DLD1 (cell line): ENCODE data around the gene PTPRU.

Experiments used
- in situ Hi-C: cut with HindIII; loops from 2 replicates; pipeline ENCODE4 v1.10.0; 2017; ENCODE audit warnings: low sequenced_read_pairs

Gene PTPRU

GRCh38 chr1:29235955-29236711 lies at the start of gene PTPRU:
Gene PTPRU (plus strand): TSS chr1:29236522. CDS start chr1:29236645, 123 bp downstream.
- in situ Hi-C loops = loop anchor here (25.0 kb wide), 1 partner anchor 151 kb away; no protein-coding TSS in a partner anchor

- in situ Hi-C loops = no loop called here
These were observed 49.6 kb upstream of the PTPRU start for GRCh38 chr1:29186707-29187106.

GRCh38 chr1:29190718-29191117 lies 45.6 kb upstream of the PTPRU start:
- in situ Hi-C loops = no loop called here

GRCh38 chr1:29193879-29194455 lies 42.4 kb upstream of the PTPRU start:
- in situ Hi-C loops = no loop called here

- in situ Hi-C loops = no loop called here
These were observed 40.4 kb upstream of the PTPRU start for GRCh38 chr1:29195881-29196291.

- in situ Hi-C loops = no loop called here
These were observed 39.3 kb upstream of the PTPRU start for GRCh38 chr1:29196863-29197589.

GRCh38 chr1:29197590-29197924 lies 38.8 kb upstream of the PTPRU start:
- in situ Hi-C loops = no loop called here

GRCh38 chr1:29197993-29198392 lies 38.3 kb upstream of the PTPRU start:
- in situ Hi-C loops = no loop called here

- in situ Hi-C loops = no loop called here
These were observed 35.3 kb upstream of the PTPRU start for GRCh38 chr1:29200906-29201594.

GRCh38 chr1:29201595-29202051 lies 34.7 kb upstream of the PTPRU start:
- in situ Hi-C loops = no loop called here

GRCh38 chr1:29202053-29202452 lies 34.3 kb upstream of the PTPRU start:
- in situ Hi-C loops = no loop called here

- in situ Hi-C loops = no loop called here
These were observed 33.6 kb upstream of the PTPRU start for GRCh38 chr1:29202584-29203340.

GRCh38 chr1:29208442-29208841 lies 27.9 kb upstream of the PTPRU start:
- in situ Hi-C loops = no loop called here

- in situ Hi-C loops = no loop called here
These were observed 27.1 kb upstream of the PTPRU start for GRCh38 chr1:29209173-29209572.

GRCh38 chr1:29210278-29211085 lies 25.8 kb upstream of the PTPRU start:
- in situ Hi-C loops = no loop called here

- in situ Hi-C loops = no loop called here
These were observed 25.0 kb upstream of the PTPRU start for GRCh38 chr1:29211086-29212030.

- in situ Hi-C loops = no loop called here
These were observed 23.3 kb upstream of the PTPRU start for GRCh38 chr1:29213055-29213454.

- in situ Hi-C loops = no loop called here
These were observed 18.7 kb upstream of the PTPRU start for GRCh38 chr1:29217633-29218032.

- in situ Hi-C loops = no loop called here
These were observed 18.1 kb upstream of the PTPRU start for GRCh38 chr1:29218223-29218622.
